ENCODE measurements around the gene PAQR6. TPM values are rescaled to one million over a fixed set of nuclear protein-coding genes. Genes with fewer than 3 reads are reported as not detected.

The PAQR6 gene
- total RNA-seq, 1 experiment from 2014 or later = 4.1 TPM

- peaks cover 13% of the 10 kb centered on the region for H3K4me1 ChIP-seq (ENCODE audit: insufficient read depth, low read length, poor library complexity, severe bottlenecking)
- no peak overlapping the region for H3K4me3 ChIP-seq (ENCODE audit: low read depth, low read length, poor library complexity, severe bottlenecking)
- no peak for DNase-seq (ENCODE audit: low spot score)
- H3K36me3 ChIP-seq (ENCODE audit: insufficient read depth, low read length, poor library complexity, severe bottlenecking) = peaks cover 3% of the 10 kb centered on the region
- H3K27ac ChIP-seq (ENCODE audit: low read depth, low read length, poor library complexity, severe bottlenecking) = no peak overlapping the region
- ChIA-PET CTCF (no interaction called here), POLR2A (ENCODE audit: low non-redundant PET) (no interaction called here)
- no peaks in the 10 kb centered on the region for H3K27me3 ChIP-seq (replicated peaks; ENCODE audit: insufficient read depth, low read depth, low read length, poor library complexity)
- no peaks in the 10 kb centered on the region for H3K9me3 ChIP-seq (ENCODE audit: low read depth, low read length, poor library complexity, severe bottlenecking)
- TF ChIP-seq EZH2 (IDR thresholded peaks at IDR 0.05; ENCODE audit: borderline replicate concordance, low read depth, low read length, poor library complexity, severe bottlenecking) = no peak
- TF ChIP-seq, protein P1, sequence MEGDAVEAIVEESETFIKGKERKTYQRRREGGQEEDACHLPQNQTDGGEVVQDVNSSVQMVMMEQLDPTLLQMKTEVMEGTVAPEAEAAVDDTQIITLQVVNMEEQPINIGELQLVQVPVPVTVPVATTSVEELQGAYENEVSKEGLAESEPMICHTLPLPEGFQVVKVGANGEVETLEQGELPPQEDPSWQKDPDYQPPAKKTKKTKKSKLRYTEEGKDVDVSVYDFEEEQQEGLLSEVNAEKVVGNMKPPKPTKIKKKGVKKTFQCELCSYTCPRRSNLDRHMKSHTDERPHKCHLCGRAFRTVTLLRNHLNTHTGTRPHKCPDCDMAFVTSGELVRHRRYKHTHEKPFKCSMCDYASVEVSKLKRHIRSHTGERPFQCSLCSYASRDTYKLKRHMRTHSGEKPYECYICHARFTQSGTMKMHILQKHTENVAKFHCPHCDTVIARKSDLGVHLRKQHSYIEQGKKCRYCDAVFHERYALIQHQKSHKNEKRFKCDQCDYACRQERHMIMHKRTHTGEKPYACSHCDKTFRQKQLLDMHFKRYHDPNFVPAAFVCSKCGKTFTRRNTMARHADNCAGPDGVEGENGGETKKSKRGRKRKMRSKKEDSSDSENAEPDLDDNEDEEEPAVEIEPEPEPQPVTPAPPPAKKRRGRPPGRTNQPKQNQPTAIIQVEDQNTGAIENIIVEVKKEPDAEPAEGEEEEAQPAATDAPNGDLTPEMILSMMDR (conservative IDR thresholded peaks at IDR 0.05; ENCODE audit: low read depth, low read length) = no peak
- no TSS peak for BruUV-seq (replicated peaks)
- intact Hi-C loops (cut with micrococcal nuclease; ENCODE audit: unreplicated experiment) = no loop called here
Measured at GRCh38 chr1:156196445-156196844, 51.4 kb downstream of the PAQR6 start.

DNA sequence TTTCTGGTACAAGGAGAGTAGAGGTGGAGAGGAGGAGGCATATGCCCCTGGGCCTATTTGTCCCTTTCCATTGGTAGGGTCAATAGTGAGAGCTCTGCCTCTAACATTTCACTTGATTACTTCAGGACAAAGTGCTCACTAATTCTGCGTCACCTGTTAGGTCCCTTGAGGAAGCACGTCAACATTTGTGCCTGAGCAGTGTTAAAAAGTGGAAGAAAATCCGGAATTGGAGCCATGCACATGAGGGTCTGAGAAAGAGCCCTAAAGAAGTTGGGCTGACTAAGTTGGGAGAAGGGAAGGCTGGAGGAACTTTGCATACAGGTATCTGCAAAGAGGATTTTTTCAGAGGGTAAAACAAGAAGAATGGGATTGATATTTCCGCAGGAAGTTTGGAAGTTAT lies 52.0 kb downstream of the PAQR6 start:
- H3K27me3 ChIP-seq (replicated peaks; ENCODE audit: insufficient read depth, low read depth, low read length, poor library complexity) = no peaks in the 10 kb centered on the region
- no peak overlapping the region for H3K27ac ChIP-seq (ENCODE audit: low read depth, low read length, poor library complexity, severe bottlenecking)
- POLR2A ChIA-PET (ENCODE audit: low non-redundant PET) = no interaction called here
- intact Hi-C loops (cut with micrococcal nuclease; ENCODE audit: unreplicated experiment) = no loop called here
- peaks cover 13% of the 10 kb centered on the region for H3K4me1 ChIP-seq (ENCODE audit: insufficient read depth, low read length, poor library complexity, severe bottlenecking)
- H3K9me3 ChIP-seq (ENCODE audit: low read depth, low read length, poor library complexity, severe bottlenecking) = no peaks in the 10 kb centered on the region
- H3K36me3 ChIP-seq (ENCODE audit: insufficient read depth, low read length, poor library complexity, severe bottlenecking) = peaks cover 3% of the 10 kb centered on the region
- DNase-seq (ENCODE audit: low spot score) = no peak
- no TSS peak for BruUV-seq (replicated peaks)
- no peak for TF ChIP-seq EZH2 (IDR thresholded peaks at IDR 0.05; ENCODE audit: borderline replicate concordance, low read depth, low read length, poor library complexity, severe bottlenecking)
- TF ChIP-seq, protein P1 (conservative IDR thresholded peaks at IDR 0.05; ENCODE audit: low read depth, low read length) = no peak
- CTCF ChIA-PET = no interaction called here
- H3K4me3 ChIP-seq (ENCODE audit: low read depth, low read length, poor library complexity, severe bottlenecking) = no peak overlapping the region

GRCh38 chr1:156194300-156194652 lies 53.6 kb downstream of the PAQR6 start:
- H3K27me3 ChIP-seq (replicated peaks; ENCODE audit: insufficient read depth, low read depth, low read length, poor library complexity) = no peaks in the 10 kb centered on the region
- peaks cover 13% of the 10 kb centered on the region for H3K4me1 ChIP-seq (ENCODE audit: insufficient read depth, low read length, poor library complexity, severe bottlenecking)
- ChIA-PET POLR2A (ENCODE audit: low non-redundant PET) (interaction anchor here (0.5 kb wide), 1 partner anchor 311 kb away, joined by 6 read pairs; no protein-coding TSS in a partner anchor), CTCF (no interaction called here)
- no peaks in the 10 kb centered on the region for H3K36me3 ChIP-seq (ENCODE audit: insufficient read depth, low read length, poor library complexity, severe bottlenecking)
- BruUV-seq (replicated peaks) = TSS peak; percentile 78
- intact Hi-C loops (cut with micrococcal nuclease; ENCODE audit: unreplicated experiment) = no loop called here
- peak overlapping the region; percentile 94 for H3K27ac ChIP-seq (ENCODE audit: low read depth, low read length, poor library complexity, severe bottlenecking)
- no peaks in the 10 kb centered on the region for H3K9me3 ChIP-seq (ENCODE audit: low read depth, low read length, poor library complexity, severe bottlenecking)
- TF ChIP-seq EZH2 (IDR thresholded peaks at IDR 0.05; ENCODE audit: borderline replicate concordance, low read depth, low read length, poor library complexity, severe bottlenecking) = no peak
- TF ChIP-seq, protein P1 (conservative IDR thresholded peaks at IDR 0.05; ENCODE audit: low read depth, low read length) = no peak
- peak overlapping the region; percentile 65 for H3K4me3 ChIP-seq (ENCODE audit: low read depth, low read length, poor library complexity, severe bottlenecking)
- DNase-seq (ENCODE audit: low spot score) = no peak

All from A673 (cell line).